WERI-Rb-1 (cell line): ENCODE measurements around the gene COPS6.

Experiments used
- DNase-seq: peaks from one replicate; pipeline ENCODE4 v3.0.0-alpha.2; 2020
- H3K27ac ChIP-seq: fragments of 250-450 bp; sonication (Bioruptor Pico); 2 replicates; pipeline ENCODE4 v1.5.1; 2020; ENCODE audit warnings: mild to moderate bottlenecking, moderate library complexity
- H3K27me3 ChIP-seq: fragments of 250-450 bp; sonication (Bioruptor Pico); 2 replicates; pipeline ENCODE4 v1.5.1; 2021; ENCODE audit warnings: mild to moderate bottlenecking, low read depth, moderate library complexity; ENCODE audit not compliant: insufficient read depth, severe bottlenecking
- H3K36me3 ChIP-seq: fragments of 250-450 bp; sonication (Bioruptor Pico); 2 replicates; pipeline ENCODE4 v1.5.1; 2020; ENCODE audit warnings: mild to moderate bottlenecking, moderate library complexity
- H3K4me3 ChIP-seq: 2 replicates; pipeline ENCODE4 v1.5.1; 2011; ENCODE audit warnings: low read depth, mild to moderate bottlenecking, control low read depth, low read length
- H3K9me3 ChIP-seq: fragments of 250-450 bp; sonication (Bioruptor Pico); 2 replicates; pipeline ENCODE4 v1.5.1; 2021; ENCODE audit warnings: mild to moderate bottlenecking, moderate library complexity; ENCODE audit not compliant: severe bottlenecking
- CTCF ChIP-seq: IDR thresholded peaks from 2 replicates; pipeline ENCODE4 v1.5.1; 2011; ENCODE audit warnings: low read depth, mild to moderate bottlenecking, control low read depth, inconsistent platforms, low read length

COPS6 gene

GRCh38 chr7:100088621-100089457 is at the start of gene COPS6:
Gene COPS6, plus strand, starts transcription at chr7:100088969. Its CDS starts 22 bp downstream, at chr7:100088991.
- Histone ChIP-seq H3K27ac (peak within 1 kb of the TSS; percentile 95), H3K36me3 (peaks cover 48% of the 10 kb centered on the region), H3K27me3 (no peaks in the 10 kb centered on the region), H3K4me3 (peak within 1 kb of the TSS; percentile 93), H3K9me3 (no peaks in the 10 kb centered on the region)
- no peak for TF ChIP-seq CTCF
- peak; percentile 83 for DNase-seq

- no peak for TF ChIP-seq CTCF
- no peak overlapping the region for H3K27ac ChIP-seq
Measured at GRCh38 chr7:100040575-100040974, 48.2 kb upstream of the COPS6 start.

GRCh38 chr7:100044718-100045117 is 44.1 kb upstream of the COPS6 start:
- Histone ChIP-seq H3K4me3 (no peak overlapping the region), H3K27ac (no peak overlapping the region), H3K9me3 (no peaks in the 10 kb centered on the region), H3K36me3 (no peaks in the 10 kb centered on the region; the same call in 1 of the 2 replicates), H3K27me3 (no peaks in the 10 kb centered on the region)
- TF ChIP-seq CTCF, result 0 out of 2 replicates have a peak, but pooled peaks have one; percentile 4
- DNase-seq, result no peak

More at GRCh38 chr7:100040575-100040974, 48.2 kb upstream of the COPS6 start:
- H3K27me3 ChIP-seq, result no peaks in the 10 kb centered on the region
- H3K4me3 ChIP-seq, result no peak overlapping the region
- H3K9me3 ChIP-seq, result no peaks in the 10 kb centered on the region
- no peak for DNase-seq
- peaks cover 20% of the 10 kb centered on the region for H3K36me3 ChIP-seq

- no peak for DNase-seq
- no peak overlapping the region for H3K4me3 ChIP-seq
- H3K27ac ChIP-seq, result no peak overlapping the region
- H3K9me3 ChIP-seq, result no peaks in the 10 kb centered on the region
- H3K36me3 ChIP-seq, result no peaks in the 10 kb centered on the region; the same call in none of the 2 replicates
- H3K27me3 ChIP-seq, result no peaks in the 10 kb centered on the region
- TF ChIP-seq CTCF, result no peak
Measured at GRCh38 chr7:100048680-100049079, 40.1 kb upstream of the COPS6 start.

- Histone ChIP-seq H3K27me3 (no peaks in the 10 kb centered on the region), H3K4me3 (peak within 1 kb of the TSS; percentile 55), H3K9me3 (no peaks in the 10 kb centered on the region), H3K27ac (peak within 1 kb of the TSS; percentile 89), H3K36me3 (no peaks in the 10 kb centered on the region; the same call in none of the 2 replicates)
- 0 out of 2 replicates have a peak, but pooled peaks have one; percentile 21 for TF ChIP-seq CTCF
- DNase-seq, result peak; percentile 83
Measured at GRCh38 chr7:100049441-100050291, 39.1 kb upstream of the COPS6 start, which contains the start of gene ZSCAN21. Gene ZSCAN21, plus strand, starts transcription at chr7:100049774. Its CDS starts 7,233 bp downstream, at chr7:100057007.
